Tongue (tissue), 2 donors: ENCODE results near the gene CNTN5. TPM values are rescaled to one million over a fixed set of nuclear protein-coding genes. Genes with fewer than 3 reads are reported as not detected.

Experiments
- DNase-seq: peaks from one replicate; pipeline ENCODE4 v3.0.0-alpha.2; 2015
- total RNA-seq: library from RNA; depleted of rRNA; stranded (reverse); fragments of >200 nt; gene quantifications from one replicate; pipeline ENCODE4 v1.2.3, GENCODE V29; 2014

The CNTN5 gene
- total RNA-seq, 1 donor from 2014 or later: 9.1 TPM

DNA sequence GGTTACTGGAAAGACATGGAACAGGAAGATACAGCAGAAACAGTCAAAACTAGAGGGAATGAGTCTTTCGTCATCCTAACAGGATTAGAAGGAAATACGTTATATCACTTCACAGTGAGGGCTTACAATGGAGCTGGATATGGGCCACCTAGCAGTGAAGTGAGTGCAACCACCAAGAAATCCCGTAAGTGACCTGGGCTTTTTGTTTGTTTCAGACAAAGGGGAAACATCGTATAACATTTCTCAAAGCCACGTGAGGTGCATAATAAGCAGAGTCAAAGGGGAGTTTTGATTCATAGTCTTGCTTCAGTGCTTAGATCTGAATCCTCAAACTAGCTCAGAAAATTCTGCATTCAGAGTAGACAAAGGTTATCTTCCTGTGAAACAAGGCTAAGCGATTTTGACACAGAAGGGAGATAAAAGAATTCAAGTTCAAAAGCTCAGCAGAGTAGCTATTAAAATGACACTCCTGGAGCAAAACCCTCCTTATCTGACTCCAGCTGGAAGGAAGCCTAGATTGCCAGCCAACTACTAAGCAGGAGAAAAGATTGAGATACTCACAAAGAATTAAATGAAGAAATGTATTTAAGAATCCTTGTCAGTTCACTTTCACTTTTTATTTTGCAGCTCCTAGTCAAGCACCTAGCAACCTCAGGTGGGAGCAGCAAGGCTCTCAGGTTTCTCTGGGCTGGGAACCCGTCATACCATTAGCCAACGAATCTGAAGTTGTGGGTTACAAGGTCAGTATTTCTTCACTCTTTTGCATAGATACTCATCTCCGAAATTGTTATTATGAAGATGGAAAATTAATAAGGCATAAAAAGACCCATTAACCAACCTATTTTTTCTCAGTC lies 1319.9 kb downstream of the CNTN5 start:
- DNase-seq: no peak

DNA sequence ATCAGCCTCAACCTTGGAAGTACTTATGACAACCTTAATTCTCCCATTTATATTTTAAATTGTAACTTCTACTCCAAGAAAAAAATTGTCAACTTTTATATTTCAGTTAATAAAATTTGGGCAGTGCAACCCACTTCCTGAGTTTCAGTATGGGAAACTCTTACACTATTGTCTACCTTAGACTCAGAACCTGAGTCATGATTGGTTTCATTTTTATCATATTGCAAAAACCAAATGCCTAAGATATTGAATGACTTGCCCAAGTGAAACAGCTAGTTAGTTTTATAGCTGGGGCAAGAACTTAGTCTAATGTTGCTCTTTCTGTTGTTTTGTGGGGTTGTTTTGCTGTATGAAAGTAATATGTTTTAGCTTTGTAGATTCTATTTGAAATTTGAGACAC lies 1332.3 kb downstream of the CNTN5 start:
- no peak for DNase-seq

DNA sequence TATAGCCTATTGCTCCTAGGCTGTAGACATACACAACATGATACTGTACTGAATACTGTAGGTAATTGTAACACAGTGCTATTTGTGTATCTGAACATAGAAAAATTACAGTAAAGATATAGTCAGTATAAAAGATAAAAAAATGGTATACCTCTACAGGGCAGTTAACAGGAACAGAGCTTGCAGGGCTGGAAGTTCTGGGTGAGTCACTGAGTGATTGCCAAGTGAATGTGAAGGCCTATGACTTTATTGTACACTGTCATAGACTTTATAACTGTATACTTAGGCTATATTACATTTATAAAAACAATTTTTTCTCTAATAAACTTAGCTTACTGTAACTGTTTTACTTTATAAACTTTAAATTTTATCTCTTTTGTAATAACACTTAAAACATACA lies 1334.0 kb downstream of the CNTN5 start:
- no peak for DNase-seq

DNA sequence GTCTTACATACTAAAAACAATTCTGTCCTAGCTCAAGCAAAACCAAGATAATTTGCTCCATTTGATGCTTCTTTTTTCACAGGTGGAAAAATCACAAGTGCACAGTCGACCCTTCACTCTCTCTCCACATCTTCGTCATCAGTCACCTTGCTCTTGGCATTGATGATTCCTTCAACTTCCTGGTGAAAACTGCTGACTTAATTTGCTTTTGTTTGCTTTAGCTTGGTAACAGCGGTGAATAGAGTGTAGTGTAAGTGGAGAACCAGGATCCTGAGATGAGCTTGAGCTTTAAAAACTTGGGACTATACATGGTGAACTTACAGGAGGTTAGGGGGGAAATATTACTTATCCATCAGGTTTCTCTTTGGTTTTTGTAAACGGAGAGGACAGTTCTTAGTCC lies 1335.3 kb downstream of the CNTN5 start:
- no peak for DNase-seq

DNA sequence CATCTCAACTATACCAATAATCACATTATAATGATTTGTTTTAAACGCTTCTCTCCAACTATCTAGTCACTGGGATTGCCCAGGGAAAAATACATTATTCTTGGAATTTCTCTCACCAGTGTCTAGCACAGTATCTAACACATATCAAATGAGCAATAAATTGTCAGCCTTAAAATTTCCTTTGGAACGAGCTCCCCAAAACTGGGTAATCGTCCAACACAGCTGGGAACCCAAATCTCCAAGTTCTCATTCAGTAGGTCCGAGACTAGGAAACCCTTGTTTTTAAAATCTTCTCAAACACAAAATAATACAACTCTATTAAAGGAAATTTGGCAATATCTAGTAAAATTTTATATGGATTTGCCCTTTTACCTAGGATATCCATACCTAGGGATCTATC lies 1338.5 kb downstream of the CNTN5 start:
- no peak for DNase-seq

DNA sequence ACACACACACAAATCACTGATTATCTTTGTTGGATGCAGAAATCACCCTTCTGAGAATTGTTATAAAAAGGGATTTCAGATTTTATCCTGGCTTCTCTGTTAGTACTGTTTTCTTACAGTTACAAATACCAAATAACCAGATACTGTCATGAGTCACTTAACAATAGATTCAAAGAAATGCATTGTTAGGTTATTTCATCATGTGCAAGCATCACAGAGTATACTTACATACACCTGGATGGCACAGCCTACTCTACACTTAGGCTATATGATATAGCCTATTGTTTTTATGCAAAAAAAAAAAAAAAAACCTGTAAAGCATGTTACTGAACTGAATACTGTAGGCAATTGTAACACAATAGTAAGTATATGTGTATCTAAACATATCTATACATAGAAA lies 1347.1 kb downstream of the CNTN5 start:
- no peak for DNase-seq

DNA sequence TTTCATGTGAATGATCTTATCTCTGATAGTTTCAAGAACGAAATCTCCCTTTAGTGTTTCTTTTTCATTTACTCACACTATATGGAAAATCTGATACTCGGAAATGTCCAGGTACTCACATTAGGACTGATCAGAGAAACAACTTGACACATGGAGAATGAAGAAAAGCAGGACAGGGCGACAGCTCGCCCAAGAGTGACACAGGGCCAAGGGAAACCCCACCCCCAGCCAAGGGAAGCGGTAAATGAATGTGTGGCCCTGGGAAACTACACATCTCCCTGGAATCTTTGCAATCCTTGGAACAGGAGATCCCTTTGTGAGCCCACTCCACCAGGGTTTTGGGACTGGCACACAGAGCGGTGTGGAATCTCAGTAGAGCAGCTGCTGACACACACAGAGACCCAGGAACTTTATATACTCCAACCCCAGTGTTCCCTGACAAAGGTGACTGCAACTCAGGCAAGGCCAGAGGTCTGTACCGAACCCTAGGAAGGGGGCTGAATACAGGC lies 1362.7 kb downstream of the CNTN5 start:
- DNase-seq: no peak

DNA sequence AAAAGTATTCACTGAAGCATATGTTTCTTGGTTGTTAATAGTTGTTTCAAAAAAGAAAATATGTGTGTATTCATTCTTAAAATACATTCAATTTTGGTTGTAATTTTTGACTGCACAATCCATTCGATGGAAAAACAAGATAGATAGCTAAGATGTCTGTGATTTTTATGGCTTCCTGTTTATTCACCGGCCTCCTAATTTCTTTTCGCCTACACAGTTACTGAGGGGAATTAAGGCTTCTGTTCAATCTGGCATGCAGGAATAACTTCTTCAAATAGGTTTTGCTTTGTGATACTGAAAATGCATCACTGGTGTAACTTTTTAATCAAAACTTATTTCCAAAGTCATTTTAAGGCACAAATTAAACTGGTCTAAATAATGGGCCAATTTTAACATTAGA lies 1375.5 kb downstream of the CNTN5 start:
- no peak for DNase-seq

DNA sequence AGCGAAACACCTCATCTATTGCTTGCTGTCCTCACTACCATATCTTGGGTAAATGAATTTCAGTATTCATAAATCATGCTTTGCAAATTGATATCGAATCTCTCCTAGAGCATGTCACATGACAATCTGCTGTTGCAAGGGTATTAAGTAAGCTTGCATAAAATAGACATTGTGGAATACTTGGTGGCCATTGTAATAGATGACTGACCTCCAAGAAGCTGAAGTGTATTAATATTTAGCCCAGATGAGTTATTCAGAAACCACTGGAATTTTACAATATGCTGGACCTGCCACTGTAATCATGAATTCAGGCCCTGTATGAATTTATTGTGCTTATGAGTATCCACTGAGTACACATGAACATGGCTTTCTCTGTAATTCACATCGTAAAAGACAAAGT lies 1376.7 kb downstream of the CNTN5 start:
- no peak for DNase-seq

DNA sequence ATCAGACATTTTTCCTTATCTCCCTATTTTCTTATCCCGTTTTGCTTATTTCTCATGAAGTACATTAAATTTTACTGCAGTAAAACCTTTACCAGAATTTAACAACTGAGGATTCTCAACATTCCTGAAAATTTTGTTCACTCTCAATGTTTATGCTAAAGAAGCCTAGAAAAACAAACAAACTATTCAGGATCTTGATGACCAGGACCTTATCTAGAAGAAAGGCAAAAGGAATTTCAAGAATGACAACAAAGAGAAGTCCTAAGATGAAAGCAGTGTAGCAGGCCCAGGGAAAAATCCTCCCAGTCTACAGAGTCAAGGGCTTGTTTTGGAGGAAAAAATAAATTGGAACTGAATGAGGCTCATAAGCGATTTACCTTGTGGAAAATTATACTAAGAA lies 1383.1 kb downstream of the CNTN5 start:
- DNase-seq: no peak

DNA sequence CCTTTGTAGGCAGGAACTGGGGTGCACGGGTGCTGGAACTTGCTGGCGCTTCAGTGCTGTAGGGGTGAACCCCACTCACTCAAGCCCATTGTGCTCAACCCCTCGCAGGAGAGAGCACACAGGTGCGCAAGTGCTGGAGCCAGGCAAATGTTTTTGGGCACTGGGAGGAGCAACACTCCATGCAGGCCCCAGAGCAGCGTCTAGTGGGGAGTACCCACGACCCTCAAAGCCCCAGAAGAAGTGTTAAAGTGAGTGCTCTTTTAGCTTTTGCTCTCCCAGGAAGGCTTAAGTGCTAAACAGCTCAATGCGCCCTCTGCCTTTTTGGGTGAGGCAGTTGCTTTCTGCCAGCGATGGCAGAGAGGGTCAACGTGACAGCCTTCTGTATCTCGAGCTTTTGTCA lies 1384.2 kb downstream of the CNTN5 start:
- DNase-seq: no peak
